A549 treated with Hydrocortisone at 1 μM for 4 hours (cell line): Measurements from ENCODE around the gene TSHZ3. TPM values are rescaled to one million over a fixed set of nuclear protein-coding genes. Genes with fewer than 3 reads are reported as not detected.

ENCODE experiments used
- total RNA-seq: library from RNA; stranded (reverse); fragments of 200-300 nt; extraction: Qiagen RNA extraction; gene quantifications from 5 replicates; pipeline ENCODE4 v1.2.3, GENCODE V29; 2022

Gene TSHZ3
- 2.0 to 2.8 TPM (median 2.6 TPM) in 5 replicates for total RNA-seq

GRCh38 chr19:31349160-31349881 is at the start of gene TSHZ3:
Gene TSHZ3, minus strand, starts transcription at chr19:31349436. Its CDS starts 217 bp downstream, at chr19:31349219.

